Suprapubic skin (tissue), 3 donors: Measurements from ENCODE around the gene INPP5A.
"Not testable (repeated sequence)": the region's sequence is repeated elsewhere in the genome, so short reads cannot be mapped to it uniquely, and the experiment has no call there.

Source experiments
- CTCF ChIP-seq, 2 donors: fragments of 200-600 bp in 1 of 2; fragments of 450-650 bp in 1 of 2; sonication (generic) in 1 of 2; IDR thresholded peaks; one replicate each; pipeline ENCODE4 v1.5.1; 2016 to 2019; ENCODE audit warnings: antibody characterized with exemption in 2 of 2, mild to moderate bottlenecking in 1 of 2, moderate library complexity in 1 of 2
- POLR2A ChIP-seq, 2 donors: fragments of 450-650 bp; IDR thresholded peaks; one replicate each; pipeline ENCODE4 v1.6.1; 2017; ENCODE audit warnings: antibody characterized with exemption in 2 of 2, mild to moderate bottlenecking in 2 of 2, moderate library complexity in 2 of 2

- TF ChIP-seq CTCF, POLR2A (IDR thresholded peaks at IDR 0.05): not testable (repeated sequence)
Measured at GRCh38 chr10:132743196-132743924, 205.8 kb downstream of the INPP5A start.
